GM19324 (cell line): ENCODE results near the gene NBPF10.
"Not testable (repeated sequence)": the region's sequence is repeated elsewhere in the genome, so short reads cannot be mapped to it uniquely, and the experiment has no call there.

Experiments used
- ATAC-seq: cut with Tn5 transposase; IDR thresholded peaks from one replicate; pipeline ENCODE4 v1.9.1; 2021; ENCODE audit warnings: mild to moderate bottlenecking, moderate library complexity; ENCODE audit not compliant: unreplicated experiment, low FRiP score

The NBPF10 gene, protein sequence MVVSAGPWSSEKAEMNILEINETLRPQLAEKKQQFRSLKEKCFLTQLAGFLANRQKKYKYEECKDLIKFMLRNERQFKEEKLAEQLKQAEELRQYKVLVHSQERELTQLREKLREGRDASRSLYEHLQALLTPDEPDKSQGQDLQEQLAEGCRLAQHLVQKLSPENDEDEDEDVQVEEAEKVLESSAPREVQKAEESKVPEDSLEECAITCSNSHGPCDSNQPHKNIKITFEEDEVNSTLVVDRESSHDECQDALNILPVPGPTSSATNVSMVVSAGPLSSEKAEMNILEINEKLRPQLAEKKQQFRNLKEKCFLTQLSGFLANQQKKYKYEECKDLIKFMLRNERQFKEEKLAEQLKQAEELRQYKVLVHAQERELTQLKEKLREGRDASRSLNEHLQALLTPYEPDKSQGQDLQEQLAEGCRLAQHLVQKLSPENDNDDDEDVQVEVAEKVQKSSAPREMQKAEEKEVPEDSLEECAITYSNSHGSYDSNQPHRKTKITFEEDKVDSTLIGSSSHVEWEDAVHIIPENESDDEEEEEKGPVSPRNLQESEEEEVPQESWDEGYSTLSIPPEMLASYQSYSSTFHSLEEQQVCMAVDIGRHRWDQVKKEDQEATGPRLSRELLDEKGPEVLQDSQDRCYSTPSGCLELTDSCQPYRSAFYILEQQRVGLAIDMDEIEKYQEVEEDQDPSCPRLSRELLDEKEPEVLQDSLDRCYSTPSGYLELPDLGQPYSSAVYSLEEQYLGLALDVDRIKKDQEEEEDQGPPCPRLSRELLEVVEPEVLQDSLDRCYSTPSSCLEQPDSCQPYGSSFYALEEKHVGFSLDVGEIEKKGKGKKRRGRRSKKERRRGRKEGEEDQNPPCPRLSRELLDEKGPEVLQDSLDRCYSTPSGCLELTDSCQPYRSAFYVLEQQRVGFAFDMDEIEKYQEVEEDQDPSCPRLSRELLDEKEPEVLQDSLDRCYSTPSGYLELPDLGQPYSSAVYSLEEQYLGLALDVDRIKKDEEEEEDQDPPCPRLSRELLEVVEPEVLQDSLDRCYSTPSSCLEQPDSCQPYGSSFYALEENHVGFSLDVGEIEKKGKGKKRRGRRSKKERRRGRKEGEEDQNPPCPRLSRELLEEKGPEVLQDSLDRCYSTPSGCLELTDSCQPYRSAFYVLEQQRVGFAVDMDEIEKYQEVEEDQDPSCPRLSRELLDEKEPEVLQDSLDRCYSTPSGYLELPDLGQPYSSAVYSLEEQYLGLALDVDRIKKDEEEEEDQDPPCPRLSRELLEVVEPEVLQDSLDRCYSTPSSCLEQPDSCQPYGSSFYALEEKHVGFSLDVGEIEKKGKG (N-terminal part only)

DNA sequence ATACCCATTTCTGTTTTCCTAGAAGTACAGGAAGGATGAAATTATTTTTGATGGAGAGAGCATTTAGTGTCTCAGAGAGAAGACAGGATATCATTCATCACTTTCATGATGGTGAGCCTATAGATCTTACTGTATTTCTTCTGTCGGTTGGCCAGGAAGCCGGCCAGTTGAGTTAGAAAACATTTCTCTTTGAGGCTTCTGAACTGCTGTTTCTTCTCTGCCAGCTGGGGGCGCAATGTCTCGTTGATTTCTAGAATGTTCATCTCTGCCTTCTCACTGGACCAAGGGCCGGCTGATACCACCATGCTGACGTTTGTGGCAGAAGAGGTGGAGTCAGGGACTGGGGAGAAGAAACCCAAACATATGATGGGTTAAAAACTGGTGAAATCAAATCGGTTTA is at the start of gene NBPF10:
TSS of gene NBPF10 (minus strand) at position 340 of the 400 bp plus-strand sequence. CDS start at position 305, 35 bp downstream.
- not testable (repeated sequence) for ATAC-seq

DNA sequence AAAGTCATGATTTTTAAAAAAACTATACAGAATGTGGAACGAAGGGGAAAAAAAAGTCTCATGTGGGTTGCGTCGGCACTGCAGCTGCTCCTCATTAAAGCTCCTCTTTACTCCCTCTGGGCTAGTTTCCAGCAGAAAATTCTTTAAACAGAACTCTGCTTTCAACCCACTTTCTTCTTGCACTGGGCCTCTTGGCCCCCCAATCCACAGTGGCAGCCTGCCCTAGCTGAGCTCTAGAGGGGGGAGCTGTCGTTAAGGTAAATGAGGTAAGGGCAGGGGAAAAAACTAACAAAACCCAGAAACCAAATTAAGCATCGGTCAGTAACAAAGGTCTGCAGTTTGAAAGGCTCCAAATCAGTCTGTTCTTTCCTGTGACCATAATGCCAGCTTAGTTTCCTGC is 29.9 kb upstream of the NBPF10 start:
- ATAC-seq, result not testable (repeated sequence)

DNA sequence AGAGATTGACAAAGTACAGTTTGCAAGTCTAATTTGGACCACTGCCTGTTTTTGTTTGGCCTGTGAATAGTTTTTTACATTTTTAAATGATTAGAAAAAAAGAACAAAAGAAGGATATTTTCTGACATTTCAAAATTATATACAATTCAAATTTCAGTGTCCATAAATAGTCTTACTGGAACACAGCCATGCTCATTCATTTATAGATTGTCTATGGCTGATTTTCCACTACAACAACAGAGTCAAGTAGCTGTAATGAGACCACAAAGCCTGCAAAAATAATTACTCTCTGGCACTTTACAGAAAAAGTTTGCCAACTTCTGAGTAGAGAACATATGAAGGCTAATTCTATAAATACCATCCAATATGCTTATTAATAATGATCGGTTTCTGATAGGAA is 23.1 kb upstream of the NBPF10 start:
- not testable (repeated sequence) for ATAC-seq

DNA sequence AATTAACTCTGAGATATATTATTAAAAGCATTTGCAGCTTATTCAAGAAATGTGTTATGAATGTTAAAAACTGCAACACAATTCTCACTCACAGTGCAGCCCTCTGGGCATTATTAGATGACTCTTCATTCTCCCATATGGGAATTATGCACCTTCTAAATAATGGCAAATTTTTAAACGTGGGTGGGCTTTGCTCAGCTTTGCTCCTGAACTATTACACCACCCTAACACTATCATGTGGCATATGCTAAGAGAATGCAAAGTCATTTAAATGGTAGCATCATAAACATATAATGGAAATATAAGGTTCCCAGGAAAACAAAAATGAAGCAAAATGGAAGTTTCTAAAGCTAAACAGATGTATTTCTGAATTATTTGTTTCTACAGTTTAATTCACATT is 22.7 kb upstream of the NBPF10 start:
- ATAC-seq, result not testable (repeated sequence)
